Measurements from ENCODE around the gene RAB11FIP3. TPM values are rescaled to one million over a fixed set of nuclear protein-coding genes. Genes with fewer than 3 reads are reported as not detected.
A peak's percentile ranks its signal among the peaks of the same experiment; 100 is the strongest.
"Not testable (repeated sequence)": the region's sequence is repeated elsewhere in the genome, so short reads cannot be mapped to it uniquely, and the experiment has no call there.

The RAB11FIP3 gene
- total and polyA plus RNA-seq, 2 experiments from 2014 or later: 1.2 to 27.8 TPM

DNA sequence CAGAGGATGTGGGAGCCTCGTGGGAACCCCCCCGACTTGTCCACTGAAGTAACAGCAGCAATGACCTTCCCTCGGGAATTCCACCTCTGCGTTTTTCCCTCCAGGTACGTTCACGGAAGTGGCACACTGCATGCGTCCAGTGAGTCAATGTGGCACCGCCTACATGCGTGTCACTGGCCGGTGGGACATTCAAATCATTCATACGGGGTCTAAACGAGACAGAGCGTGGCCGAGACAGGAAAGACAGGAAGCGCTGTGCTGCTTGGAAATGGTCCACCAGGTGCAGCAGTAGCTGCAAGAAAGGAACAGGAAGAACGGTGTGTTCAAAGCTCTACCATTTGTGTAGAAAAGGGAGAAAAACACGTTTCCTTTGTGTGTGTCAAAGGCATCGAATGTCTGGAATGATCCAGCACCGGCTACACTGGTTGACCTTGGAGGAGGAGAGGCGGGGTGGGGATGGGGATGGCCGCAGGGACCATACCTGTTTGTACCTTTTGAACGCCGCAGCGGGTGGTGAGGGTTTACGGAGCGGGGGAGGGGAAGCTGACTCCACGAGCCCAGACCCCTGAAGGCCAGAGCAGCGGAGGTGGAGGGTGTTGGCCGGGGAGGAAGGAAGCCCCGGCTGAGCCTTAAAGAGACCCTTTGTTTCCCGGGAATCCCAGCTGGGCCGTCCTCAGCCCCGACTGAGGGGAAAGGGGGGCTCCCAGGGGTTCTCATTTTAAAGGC is 42.0 kb upstream of the RAB11FIP3 start:
- Histone ChIP-seq H3K4me1 (ENCODE audit: insufficient read depth) (no peaks in the 10 kb centered on the region), H3K9me2 (ENCODE audit: insufficient read depth) (no peaks in the 10 kb centered on the region), H3F3A (ENCODE audit: insufficient read depth) (no peaks in the 10 kb centered on the region), H3K4me2 (ENCODE audit: unreplicated experiment) (no peak overlapping the region), H3K9ac (no peak overlapping the region), H3K36me3 (ENCODE audit: low read depth) (no peaks in the 10 kb centered on the region), H3K79me2 (ENCODE audit: insufficient read depth) (peaks cover 30% of the 10 kb centered on the region), H2AFZ (no peak overlapping the region), H3K27me3 (replicated peaks; ENCODE audit: insufficient read depth) (no peaks in the 10 kb centered on the region), H3K9me3 (ENCODE audit: low read depth) (no peaks in the 10 kb centered on the region), H3K4me3 (no peak overlapping the region), H3K27ac (no peak overlapping the region), H4K20me1 (ENCODE audit: insufficient read depth) (no peaks in the 10 kb centered on the region)
- in situ Hi-C loops (cut with MboI): no loop called here
- DNase-seq: no peak
- TF ChIP-seq EZH2 (IDR thresholded peaks at IDR 0.05; ENCODE audit: insufficient read depth, poor library complexity, severe bottlenecking): no peak
- no peak for TF ChIP-seq EZH2phosphoT487 (IDR thresholded peaks at IDR 0.05; ENCODE audit: insufficient read depth, low read depth)
- 82 to 85% methylated on average over 28 to 33 of the region's 33 CpGs for WGBS, 2 experiments (ENCODE audit: low coverage in 1 of 2, low lambda C conversion rate in 2 of 2, missing lambda C conversion rate in 2 of 2)

DNA sequence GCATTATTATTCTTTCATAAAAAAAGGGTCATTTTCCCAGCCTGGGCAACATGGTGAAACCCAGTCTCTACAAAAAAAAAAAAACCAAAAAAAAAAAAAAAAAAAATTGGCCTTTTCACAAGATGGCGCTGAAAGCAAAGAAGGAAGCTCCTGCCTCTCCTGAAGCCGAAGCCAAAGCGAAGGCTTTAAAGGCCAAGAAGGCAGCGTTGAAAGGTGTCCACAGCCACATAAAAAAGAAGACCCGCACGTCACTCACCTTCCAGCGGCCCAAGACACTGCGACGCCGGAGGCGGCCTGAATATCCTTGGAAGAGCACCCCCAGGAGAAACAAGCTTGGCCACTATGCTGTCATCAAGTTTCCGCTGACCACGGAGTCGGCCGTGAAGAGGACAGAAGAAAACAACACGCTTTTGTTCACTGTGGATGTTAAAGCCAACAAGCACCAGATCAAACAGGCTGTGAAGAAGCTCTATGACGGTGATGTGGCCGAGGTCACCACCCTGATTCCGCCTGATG is 38.8 kb upstream of the RAB11FIP3 start:
- Histone ChIP-seq H3K79me2 (ENCODE audit: insufficient read depth) (no peaks in the 10 kb centered on the region), H3K9me3 (ENCODE audit: low read depth) (no peaks in the 10 kb centered on the region), H2AFZ (peak overlapping the region; percentile 33; the same call in 1 of the 2 replicates), H3F3A (ENCODE audit: insufficient read depth) (no peaks in the 10 kb centered on the region), H4K20me1 (ENCODE audit: insufficient read depth) (no peaks in the 10 kb centered on the region), H3K27me3 (replicated peaks; ENCODE audit: insufficient read depth) (no peaks in the 10 kb centered on the region), H3K9me2 (ENCODE audit: insufficient read depth) (no peaks in the 10 kb centered on the region), H3K4me2 (ENCODE audit: unreplicated experiment) (no peak overlapping the region), H3K36me3 (ENCODE audit: low read depth) (no peaks in the 10 kb centered on the region), H3K4me3 (no peak overlapping the region), H3K27ac (no peak overlapping the region), H3K9ac (no peak overlapping the region), H3K4me1 (ENCODE audit: insufficient read depth) (no peaks in the 10 kb centered on the region)
- no peak for DNase-seq
- whole genome bisulfite sequencing, 2 experiments (ENCODE audit: low coverage in 1 of 2, low lambda C conversion rate in 2 of 2, missing lambda C conversion rate in 2 of 2): 81 to 85% methylated on average over 19 of the region's 19 CpGs
- in situ Hi-C loops (cut with MboI): no loop called here
- TF ChIP-seq EZH2phosphoT487 (IDR thresholded peaks at IDR 0.05; ENCODE audit: insufficient read depth, low read depth) (no peak), EZH2 (IDR thresholded peaks at IDR 0.05; ENCODE audit: insufficient read depth, poor library complexity, severe bottlenecking) (no peak)

DNA sequence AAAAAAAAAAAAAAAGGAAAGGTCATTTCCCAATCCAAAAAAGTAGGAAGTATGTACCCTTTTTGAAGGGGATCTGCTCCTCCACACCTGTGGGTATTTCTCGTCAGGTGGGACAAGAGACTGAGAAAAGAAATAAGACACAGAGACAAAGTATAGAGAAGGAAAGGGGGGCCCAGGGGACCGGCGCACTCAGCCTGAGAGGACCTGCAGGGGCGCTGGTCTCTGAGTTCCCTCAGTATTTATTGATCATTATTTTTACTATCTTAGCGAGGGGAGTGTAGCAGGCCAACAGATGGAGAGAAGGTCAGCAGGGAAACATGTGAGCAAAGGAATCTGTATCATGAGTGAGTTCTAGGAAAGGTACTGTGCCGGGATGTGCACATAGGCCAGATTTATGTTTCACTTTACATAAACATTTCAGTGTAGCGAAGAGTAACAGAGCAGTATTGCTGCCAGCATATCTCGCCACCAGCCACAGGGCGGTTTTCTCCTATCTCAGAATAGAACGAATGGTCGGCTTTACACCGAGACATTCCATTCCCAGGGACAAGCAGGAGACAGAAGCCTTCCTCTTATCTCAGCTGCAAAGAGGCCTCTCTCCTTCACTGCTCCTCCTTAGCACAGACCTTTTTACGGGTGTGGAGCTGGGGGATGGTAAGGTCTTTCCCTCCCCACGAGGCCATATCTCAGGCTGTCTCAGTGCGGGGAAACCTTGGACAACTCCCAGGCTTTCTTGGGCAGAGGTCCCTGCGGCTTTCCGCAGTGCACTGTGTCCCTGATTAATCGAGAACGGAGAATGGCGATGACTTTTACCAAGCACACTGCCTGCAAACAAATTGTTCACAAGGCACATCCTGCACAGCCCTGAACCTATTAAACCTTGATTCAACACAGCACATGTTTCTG is 37.4 kb upstream of the RAB11FIP3 start:
- H4K20me1 ChIP-seq (ENCODE audit: insufficient read depth); in situ Hi-C loops (cut with MboI); H3K4me2 ChIP-seq (ENCODE audit: unreplicated experiment); H3K9ac ChIP-seq; H3K4me3 ChIP-seq; H3K36me3 ChIP-seq (ENCODE audit: low read depth); H3K4me1 ChIP-seq (ENCODE audit: insufficient read depth); H3F3A ChIP-seq (ENCODE audit: insufficient read depth); DNase-seq; H3K79me2 ChIP-seq (ENCODE audit: insufficient read depth); H3K9me3 ChIP-seq (ENCODE audit: low read depth); H3K9me2 ChIP-seq (ENCODE audit: insufficient read depth); H3K27me3 ChIP-seq (replicated peaks; ENCODE audit: insufficient read depth); H2AFZ ChIP-seq; H3K27ac ChIP-seq: not testable (repeated sequence)
- WGBS, 2 experiments (ENCODE audit: low coverage in 1 of 2, low lambda C conversion rate in 2 of 2, missing lambda C conversion rate in 2 of 2): 61% methylated on average over 20 of the region's 20 CpGs

DNA sequence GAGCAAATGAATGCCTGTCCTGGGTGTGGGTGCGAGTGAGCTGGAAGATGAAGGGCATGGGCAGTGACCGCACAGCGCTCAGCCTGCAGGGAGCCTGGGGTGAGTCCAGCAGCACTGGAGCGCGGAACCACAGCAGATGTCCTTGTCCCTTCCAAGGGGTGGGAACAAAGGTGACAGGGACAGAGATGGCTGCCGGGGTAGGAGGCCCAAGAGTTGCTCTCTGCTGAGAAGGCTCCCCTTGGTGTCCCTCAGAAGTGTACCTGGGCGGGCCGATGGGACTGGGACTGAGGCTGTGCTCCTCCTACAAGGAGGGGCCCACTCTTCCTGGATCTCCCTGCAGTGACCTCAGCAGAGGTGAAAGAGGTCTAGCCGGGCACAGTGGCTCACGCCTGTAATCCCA is 36.1 kb upstream of the RAB11FIP3 start:
- 72 to 75% methylated on average over 9 to 10 of the region's 10 CpGs for WGBS, 2 experiments (ENCODE audit: low coverage in 1 of 2, low lambda C conversion rate in 2 of 2, missing lambda C conversion rate in 2 of 2)
- Histone ChIP-seq H3K9me2 (ENCODE audit: insufficient read depth) (no peaks in the 10 kb centered on the region), H3K27me3 (replicated peaks; ENCODE audit: insufficient read depth) (no peaks in the 10 kb centered on the region), H3K4me3 (no peak overlapping the region), H3K4me2 (ENCODE audit: unreplicated experiment) (no peak overlapping the region), H3K9ac (no peak overlapping the region), H3K36me3 (ENCODE audit: low read depth) (no peaks in the 10 kb centered on the region), H3K79me2 (ENCODE audit: insufficient read depth) (no peaks in the 10 kb centered on the region), H3K9me3 (ENCODE audit: low read depth) (no peaks in the 10 kb centered on the region), H3K4me1 (ENCODE audit: insufficient read depth) (no peaks in the 10 kb centered on the region), H2AFZ (no peak overlapping the region), H3K27ac (no peak overlapping the region), H4K20me1 (ENCODE audit: insufficient read depth) (no peaks in the 10 kb centered on the region), H3F3A (ENCODE audit: insufficient read depth) (no peaks in the 10 kb centered on the region)
- in situ Hi-C loops (cut with MboI): no loop called here
- no peak for TF ChIP-seq EZH2phosphoT487 (IDR thresholded peaks at IDR 0.05; ENCODE audit: insufficient read depth, low read depth)
- TF ChIP-seq EZH2 (IDR thresholded peaks at IDR 0.05; ENCODE audit: insufficient read depth, poor library complexity, severe bottlenecking): no peak
- no peak for DNase-seq

Data from GM23248 (cell line).